Neural cell (in vitro differentiated cells): Measurements from ENCODE around the gene FAM135A. TPM values are rescaled to one million over a fixed set of nuclear protein-coding genes. Genes with fewer than 3 reads are reported as not detected.

Experiments
- H2AFZ ChIP-seq: fragments of 200-600, 300-800 bp; sonication (generic), shearing (Covaris generic); 2 replicates; pipeline ENCODE4 v1.6.0; 2014; ENCODE audit warnings: low read depth, mild to moderate bottlenecking, antibody characterized with exemption, low read length, moderate library complexity
- H3F3A ChIP-seq: fragments of 200-600 bp; shearing (Covaris generic); 2 replicates; pipeline ENCODE4 v1.6.1; 2016; ENCODE audit warnings: mild to moderate bottlenecking, moderate library complexity, mixed read lengths, antibody characterized with exemption, low read length; ENCODE audit not compliant: insufficient read depth, poor library complexity, severe bottlenecking
- H3K27ac ChIP-seq: fragments of 200-600, 300-800 bp; sonication (generic), shearing (Covaris generic); 2 replicates; pipeline ENCODE4 v1.5.1; 2014; ENCODE audit warnings: mild to moderate bottlenecking, low read length, moderate library complexity
- H3K27me3 ChIP-seq: fragments of 300-800, 200-600 bp; sonication (generic), shearing (Covaris generic); 2 replicates; pipeline ENCODE4 v1.6.0; 2014; ENCODE audit warnings: mild to moderate bottlenecking, low read depth, low read length, moderate library complexity; ENCODE audit not compliant: insufficient read depth
- H3K36me3 ChIP-seq: fragments of 300-800, 200-600 bp; sonication (generic), shearing (Covaris generic); 2 replicates; pipeline ENCODE4 v1.5.1; 2014; ENCODE audit warnings: mild to moderate bottlenecking, antibody characterized with exemption, low read length, moderate library complexity; ENCODE audit not compliant: insufficient read depth
- H3K4me2 ChIP-seq: fragments of 300-800, 200-600 bp; sonication (generic), shearing (Covaris generic); 2 replicates; pipeline ENCODE4 v1.6.0; 2014; ENCODE audit warnings: mild to moderate bottlenecking, low read length
- H3K4me3 ChIP-seq: fragments of 300-800, 200-600 bp; sonication (generic), shearing (Covaris generic); 2 replicates; pipeline ENCODE4 v1.5.1; 2014; ENCODE audit warnings: mild to moderate bottlenecking, low read length, moderate library complexity
- H3K79me2 ChIP-seq: fragments of 200-600 bp; shearing (Covaris generic); replicated peaks from 2 replicates; pipeline ENCODE4 v1.6.0; 2014; ENCODE audit warnings: mild to moderate bottlenecking, low read length, moderate library complexity; ENCODE audit not compliant: insufficient read depth
- H3K9ac ChIP-seq: fragments of 300-800, 200-600 bp; sonication (generic), shearing (Covaris generic); 2 replicates; pipeline ENCODE4 v1.6.1; 2016; ENCODE audit warnings: mild to moderate bottlenecking, low read length, mixed read lengths
- H3K9me2 ChIP-seq: fragments of 200-600 bp; shearing (Covaris generic); 2 replicates; pipeline ENCODE4 v1.6.1; 2016; ENCODE audit warnings: mild to moderate bottlenecking, low read length, mixed read lengths; ENCODE audit not compliant: insufficient read depth
- H3K9me3 ChIP-seq: fragments of 200-600, 300-800 bp; sonication (generic), shearing (Covaris generic); 2 replicates; pipeline ENCODE4 v1.6.1; 2016; ENCODE audit warnings: mild to moderate bottlenecking, mixed run types, low read length, moderate library complexity, mixed read lengths
- H4K20me1 ChIP-seq: fragments of 200-600 bp; shearing (Covaris generic); 2 replicates; pipeline ENCODE4 v1.6.1; 2016; ENCODE audit warnings: mild to moderate bottlenecking, mixed run types; ENCODE audit not compliant: insufficient read depth
- EP300 ChIP-seq: fragments of 450-650 bp; conservative IDR thresholded peaks from 2 replicates; pipeline ENCODE4 v1.6.1; 2014; ENCODE audit warnings: antibody characterized with exemption, mild to moderate bottlenecking, moderate library complexity; ENCODE audit not compliant: poor library complexity, severe bottlenecking
- EZH2 ChIP-seq: fragments of 200-600, 300-800 bp; shearing (Covaris generic), sonication (generic); IDR thresholded peaks from 2 replicates; pipeline ENCODE4 v1.6.1; 2014; ENCODE audit warnings: antibody characterized with exemption, low read length, borderline replicate concordance, mild to moderate bottlenecking; ENCODE audit not compliant: insufficient read depth, poor library complexity, severe bottlenecking
- MXI1 ChIP-seq: fragments of 450-650 bp; conservative IDR thresholded peaks from 2 replicates; pipeline ENCODE4 v1.6.1; 2014; ENCODE audit warnings: antibody characterized with exemption, mild to moderate bottlenecking; ENCODE audit not compliant: poor library complexity, severe bottlenecking
- POLR2AphosphoS5 ChIP-seq: IDR thresholded peaks from 2 replicates; pipeline ENCODE4 v1.6.1; 2012
- RAD21 ChIP-seq: fragments of 450-650 bp; conservative IDR thresholded peaks from 2 replicates; pipeline ENCODE4 v1.6.1; 2014; ENCODE audit warnings: antibody characterized with exemption, mild to moderate bottlenecking, moderate library complexity
- SMC3 ChIP-seq: fragments of 450-650 bp; conservative IDR thresholded peaks from 2 replicates; pipeline ENCODE4 v1.6.1; 2014; ENCODE audit warnings: antibody characterized with exemption, mild to moderate bottlenecking, moderate library complexity; ENCODE audit not compliant: poor library complexity
- TAF1 ChIP-seq: IDR thresholded peaks from 2 replicates; pipeline ENCODE4 v1.6.1; 2012; ENCODE audit warnings: low read depth
- polyA plus RNA-seq: library from polyadenylated mRNA; depleted of rRNA; stranded (reverse); fragments of >200 nt; gene quantifications from 2 replicates; pipeline ENCODE4 v1.2.3, GENCODE V29; 2014
- TF ChIP-seq, protein P1 (sequence below): IDR thresholded peaks from 2 replicates; pipeline ENCODE4 v1.6.1; 2012; ENCODE audit warnings: borderline replicate concordance
- TF ChIP-seq, protein P2 (sequence below): fragments of 450-650 bp; IDR thresholded peaks from 2 replicates; pipeline ENCODE4 v1.5.1; 2014; ENCODE audit warnings: antibody characterized with exemption, mild to moderate bottlenecking, moderate library complexity; ENCODE audit not compliant: poor library complexity, severe bottlenecking

FAM135A gene
- polyA plus RNA-seq, 1 donor from 2014 or later = 31.4 TPM

DNA sequence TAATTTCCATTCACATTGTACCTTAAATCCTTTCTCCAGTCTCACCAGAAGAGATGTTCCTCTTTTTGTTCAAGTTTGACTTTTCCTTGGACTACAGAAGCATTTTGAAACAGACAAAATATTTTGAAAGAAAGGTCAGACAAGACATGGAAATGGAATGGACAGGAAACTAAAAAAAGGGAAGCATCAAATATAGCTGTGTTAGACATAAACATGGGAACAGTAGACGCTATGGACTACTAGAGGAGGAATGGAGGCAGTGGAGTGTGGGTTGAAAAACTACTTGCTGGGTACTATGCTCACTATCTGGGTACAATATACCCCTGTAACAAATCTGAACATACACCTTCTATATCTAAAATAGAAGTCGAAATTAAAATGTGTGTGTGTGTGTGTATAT, 4.1 kb upstream of the FAM135A start:
- Histone ChIP-seq H4K20me1 (no peaks in the 10 kb centered on the region), H3K27ac (no peak overlapping the region), H3F3A (no peaks in the 10 kb centered on the region), H3K9me3 (no peaks in the 10 kb centered on the region), H3K4me3 (no peak overlapping the region), H3K9ac (no peak overlapping the region), H2AFZ (no peak overlapping the region), H3K79me2 (peaks cover 2% of the 10 kb centered on the region), H3K4me2 (no peak overlapping the region), H3K27me3 (no peaks in the 10 kb centered on the region), H3K9me2 (no peaks in the 10 kb centered on the region), H3K36me3 (no peaks in the 10 kb centered on the region)
- TF ChIP-seq, protein P1, sequence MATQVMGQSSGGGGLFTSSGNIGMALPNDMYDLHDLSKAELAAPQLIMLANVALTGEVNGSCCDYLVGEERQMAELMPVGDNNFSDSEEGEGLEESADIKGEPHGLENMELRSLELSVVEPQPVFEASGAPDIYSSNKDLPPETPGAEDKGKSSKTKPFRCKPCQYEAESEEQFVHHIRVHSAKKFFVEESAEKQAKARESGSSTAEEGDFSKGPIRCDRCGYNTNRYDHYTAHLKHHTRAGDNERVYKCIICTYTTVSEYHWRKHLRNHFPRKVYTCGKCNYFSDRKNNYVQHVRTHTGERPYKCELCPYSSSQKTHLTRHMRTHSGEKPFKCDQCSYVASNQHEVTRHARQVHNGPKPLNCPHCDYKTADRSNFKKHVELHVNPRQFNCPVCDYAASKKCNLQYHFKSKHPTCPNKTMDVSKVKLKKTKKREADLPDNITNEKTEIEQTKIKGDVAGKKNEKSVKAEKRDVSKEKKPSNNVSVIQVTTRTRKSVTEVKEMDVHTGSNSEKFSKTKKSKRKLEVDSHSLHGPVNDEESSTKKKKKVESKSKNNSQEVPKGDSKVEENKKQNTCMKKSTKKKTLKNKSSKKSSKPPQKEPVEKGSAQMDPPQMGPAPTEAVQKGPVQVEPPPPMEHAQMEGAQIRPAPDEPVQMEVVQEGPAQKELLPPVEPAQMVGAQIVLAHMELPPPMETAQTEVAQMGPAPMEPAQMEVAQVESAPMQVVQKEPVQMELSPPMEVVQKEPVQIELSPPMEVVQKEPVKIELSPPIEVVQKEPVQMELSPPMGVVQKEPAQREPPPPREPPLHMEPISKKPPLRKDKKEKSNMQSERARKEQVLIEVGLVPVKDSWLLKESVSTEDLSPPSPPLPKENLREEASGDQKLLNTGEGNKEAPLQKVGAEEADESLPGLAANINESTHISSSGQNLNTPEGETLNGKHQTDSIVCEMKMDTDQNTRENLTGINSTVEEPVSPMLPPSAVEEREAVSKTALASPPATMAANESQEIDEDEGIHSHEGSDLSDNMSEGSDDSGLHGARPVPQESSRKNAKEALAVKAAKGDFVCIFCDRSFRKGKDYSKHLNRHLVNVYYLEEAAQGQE = no peak
- TF ChIP-seq EZH2 (no peak), EP300 (no peak), TAF1 (no peak), MXI1 (no peak), POLR2AphosphoS5 (no peak), SMC3 (no peak), RAD21 (no peak)
- TF ChIP-seq, protein P2, sequence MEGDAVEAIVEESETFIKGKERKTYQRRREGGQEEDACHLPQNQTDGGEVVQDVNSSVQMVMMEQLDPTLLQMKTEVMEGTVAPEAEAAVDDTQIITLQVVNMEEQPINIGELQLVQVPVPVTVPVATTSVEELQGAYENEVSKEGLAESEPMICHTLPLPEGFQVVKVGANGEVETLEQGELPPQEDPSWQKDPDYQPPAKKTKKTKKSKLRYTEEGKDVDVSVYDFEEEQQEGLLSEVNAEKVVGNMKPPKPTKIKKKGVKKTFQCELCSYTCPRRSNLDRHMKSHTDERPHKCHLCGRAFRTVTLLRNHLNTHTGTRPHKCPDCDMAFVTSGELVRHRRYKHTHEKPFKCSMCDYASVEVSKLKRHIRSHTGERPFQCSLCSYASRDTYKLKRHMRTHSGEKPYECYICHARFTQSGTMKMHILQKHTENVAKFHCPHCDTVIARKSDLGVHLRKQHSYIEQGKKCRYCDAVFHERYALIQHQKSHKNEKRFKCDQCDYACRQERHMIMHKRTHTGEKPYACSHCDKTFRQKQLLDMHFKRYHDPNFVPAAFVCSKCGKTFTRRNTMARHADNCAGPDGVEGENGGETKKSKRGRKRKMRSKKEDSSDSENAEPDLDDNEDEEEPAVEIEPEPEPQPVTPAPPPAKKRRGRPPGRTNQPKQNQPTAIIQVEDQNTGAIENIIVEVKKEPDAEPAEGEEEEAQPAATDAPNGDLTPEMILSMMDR = no peak

DNA sequence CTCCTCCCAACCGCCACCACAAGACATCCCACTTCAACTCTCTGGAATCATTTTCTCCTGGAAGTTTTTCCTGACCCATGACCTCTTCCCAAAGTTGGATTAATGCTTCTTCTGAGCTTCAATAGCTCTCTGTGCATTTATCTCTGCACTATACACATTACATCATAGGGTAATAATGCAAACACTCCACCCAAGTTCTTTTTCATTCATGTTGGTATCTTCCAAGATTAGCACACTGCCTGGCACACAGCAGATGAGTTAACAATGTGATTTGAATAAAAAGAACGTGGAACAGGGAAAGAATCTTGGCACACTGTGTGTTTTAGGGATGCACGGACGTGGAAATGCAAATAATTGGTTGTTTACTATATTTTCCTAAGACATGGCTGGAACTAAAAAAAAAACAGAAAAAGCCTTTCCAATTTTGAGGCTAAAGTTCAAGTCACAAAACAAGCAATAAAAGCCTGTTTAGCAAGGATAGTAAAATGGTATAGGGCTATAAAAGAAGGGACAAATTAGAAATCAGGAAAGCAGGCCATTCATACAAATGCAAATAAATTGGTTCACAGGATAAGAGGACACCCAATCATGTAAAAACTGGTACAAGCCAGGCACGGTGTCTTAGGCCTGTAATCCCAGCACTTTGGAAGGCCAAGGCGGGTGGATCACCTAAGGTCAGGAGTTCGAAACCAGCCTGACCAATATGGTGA, 1.6 kb upstream of the FAM135A start:
- Histone ChIP-seq H3K9ac (no peak overlapping the region), H2AFZ (no peak overlapping the region), H3K4me3 (peak overlapping the region; percentile 74)

More for the DNA sequence above, 1.6 kb upstream of the FAM135A start:
- no peak for TF ChIP-seq MXI1
- TF ChIP-seq EP300 = no peak
- TF ChIP-seq RAD21 = no peak
- TF ChIP-seq, protein P1 = no peak
- TF ChIP-seq POLR2AphosphoS5 = no peak
- TF ChIP-seq, protein P2 = no peak
- no peak for TF ChIP-seq TAF1
- TF ChIP-seq SMC3 = no peak
- TF ChIP-seq EZH2 = no peak
- Histone ChIP-seq H3K9me3 (no peaks in the 10 kb centered on the region), H3K36me3 (no peaks in the 10 kb centered on the region), H3K27me3 (no peaks in the 10 kb centered on the region), H3K79me2 (peaks cover 27% of the 10 kb centered on the region), H3F3A (no peaks in the 10 kb centered on the region), H3K27ac (no peak overlapping the region), H4K20me1 (no peaks in the 10 kb centered on the region), H3K9me2 (no peaks in the 10 kb centered on the region), H3K4me2 (no peak overlapping the region)
